OCI-LY1 (cell line): ENCODE measurements around the gene AARSD1.

Experiments
- H2AFZ ChIP-seq: fragments of 200-600 bp; sonication (generic), shearing (Covaris generic); 2 replicates; pipeline ENCODE4 v1.6.0; 2014; ENCODE audit warnings: antibody characterized with exemption, mild to moderate bottlenecking, low read length
- H3F3A ChIP-seq: fragments of 200-600 bp; sonication (generic), shearing (Covaris generic); 2 replicates; pipeline ENCODE4 v1.6.0; 2014; ENCODE audit warnings: mild to moderate bottlenecking, antibody characterized with exemption, low read length, moderate library complexity; ENCODE audit not compliant: insufficient read depth
- H3K27ac ChIP-seq: fragments of 200-600 bp; sonication (generic); 2 replicates; pipeline ENCODE4 v1.5.1; 2014; ENCODE audit warnings: low read length, mixed run types, mild to moderate bottlenecking, low read depth; ENCODE audit not compliant: poor library complexity, severe bottlenecking
- H3K27me3 ChIP-seq: fragments of 200-600 bp; sonication (generic); 2 replicates; pipeline ENCODE4 v1.6.0; 2014; ENCODE audit warnings: antibody characterized with exemption, mild to moderate bottlenecking, low read length, moderate library complexity; ENCODE audit not compliant: insufficient read depth
- H3K36me3 ChIP-seq: fragments of 200-600 bp; sonication (generic); 2 replicates; pipeline ENCODE4 v1.6.1; 2014; ENCODE audit warnings: mild to moderate bottlenecking, antibody characterized with exemption, low read length, moderate library complexity, mixed read lengths; ENCODE audit not compliant: insufficient read depth
- H3K4me1 ChIP-seq: fragments of 200-600 bp; sonication (generic); 2 replicates; pipeline ENCODE4 v1.5.1; 2014; ENCODE audit warnings: mild to moderate bottlenecking, low read length, moderate library complexity; ENCODE audit not compliant: insufficient read depth, severe bottlenecking
- H3K4me2 ChIP-seq: fragments of 200-600 bp; sonication (generic), shearing (Covaris generic); 2 replicates; pipeline ENCODE4 v1.6.1; 2014; ENCODE audit warnings: low read length
- H3K4me3 ChIP-seq: fragments of 200-600 bp; sonication (generic); 2 replicates; pipeline ENCODE4 v1.5.1; 2014; ENCODE audit warnings: low read length, low read depth, mild to moderate bottlenecking, mixed read lengths; ENCODE audit not compliant: poor library complexity, severe bottlenecking
- H3K79me2 ChIP-seq: fragments of 200-600 bp; shearing (Covaris generic); 2 replicates; pipeline ENCODE4 v1.6.1; 2016; ENCODE audit warnings: mixed run types, low read length, mixed read lengths; ENCODE audit not compliant: insufficient read depth
- H3K9ac ChIP-seq: fragments of 200-600 bp; sonication (generic), shearing (Covaris generic); 2 replicates; pipeline ENCODE4 v1.6.1; 2014; ENCODE audit warnings: mild to moderate bottlenecking, low read length, mixed read lengths
- H3K9me2 ChIP-seq: fragments of 200-600 bp; sonication (generic), shearing (Covaris generic); 2 replicates; pipeline ENCODE4 v1.6.1; 2014; ENCODE audit warnings: low read depth, mild to moderate bottlenecking, low read length, mixed read lengths
- H3K9me3 ChIP-seq: fragments of 200-600 bp; shearing (Covaris generic); 2 replicates; pipeline ENCODE4 v1.6.1; 2014; ENCODE audit warnings: low read length, mixed read lengths
- H4K20me1 ChIP-seq: fragments of 200-600 bp; sonication (generic), shearing (Covaris generic); 2 replicates; pipeline ENCODE4 v1.6.0; 2016; ENCODE audit warnings: mild to moderate bottlenecking, low read length; ENCODE audit not compliant: insufficient read depth
- EZH2 ChIP-seq: fragments of 200-600 bp; sonication (generic), shearing (Covaris generic); IDR thresholded peaks from 2 replicates; pipeline ENCODE4 v1.8.0; 2017; ENCODE audit warnings: borderline replicate concordance, mixed run types, mild to moderate bottlenecking, antibody characterized with exemption, low read length, moderate library complexity, mixed read lengths
- TF ChIP-seq, protein P1 (sequence below): fragments of 200-600 bp; sonication (generic), shearing (Covaris generic); IDR thresholded peaks from 2 replicates; pipeline ENCODE4 v1.5.1; 2017; ENCODE audit warnings: mild to moderate bottlenecking, antibody characterized with exemption, low read length, moderate library complexity, mixed read lengths

AARSD1 gene

GRCh38 chr17:42906772-42907446, 57.3 kb downstream of the AARSD1 start:
- H3F3A ChIP-seq: no peaks in the 10 kb centered on the region
- no peaks in the 10 kb centered on the region for H3K9me2 ChIP-seq
- H3K27ac ChIP-seq: no peak overlapping the region
- no peak overlapping the region for H3K9ac ChIP-seq
- H2AFZ ChIP-seq: no peak overlapping the region
- H3K36me3 ChIP-seq: no peaks in the 10 kb centered on the region
- H3K4me2 ChIP-seq: no peak overlapping the region
- H4K20me1 ChIP-seq: no peaks in the 10 kb centered on the region
- H3K9me3 ChIP-seq: no peaks in the 10 kb centered on the region
- peaks cover 11% of the 10 kb centered on the region for H3K4me1 ChIP-seq
- peaks cover 5% of the 10 kb centered on the region; the same call in 1 of the 2 replicates for H3K27me3 ChIP-seq
- H3K79me2 ChIP-seq: no peaks in the 10 kb centered on the region
- no peak overlapping the region for H3K4me3 ChIP-seq
- TF ChIP-seq, protein P1, sequence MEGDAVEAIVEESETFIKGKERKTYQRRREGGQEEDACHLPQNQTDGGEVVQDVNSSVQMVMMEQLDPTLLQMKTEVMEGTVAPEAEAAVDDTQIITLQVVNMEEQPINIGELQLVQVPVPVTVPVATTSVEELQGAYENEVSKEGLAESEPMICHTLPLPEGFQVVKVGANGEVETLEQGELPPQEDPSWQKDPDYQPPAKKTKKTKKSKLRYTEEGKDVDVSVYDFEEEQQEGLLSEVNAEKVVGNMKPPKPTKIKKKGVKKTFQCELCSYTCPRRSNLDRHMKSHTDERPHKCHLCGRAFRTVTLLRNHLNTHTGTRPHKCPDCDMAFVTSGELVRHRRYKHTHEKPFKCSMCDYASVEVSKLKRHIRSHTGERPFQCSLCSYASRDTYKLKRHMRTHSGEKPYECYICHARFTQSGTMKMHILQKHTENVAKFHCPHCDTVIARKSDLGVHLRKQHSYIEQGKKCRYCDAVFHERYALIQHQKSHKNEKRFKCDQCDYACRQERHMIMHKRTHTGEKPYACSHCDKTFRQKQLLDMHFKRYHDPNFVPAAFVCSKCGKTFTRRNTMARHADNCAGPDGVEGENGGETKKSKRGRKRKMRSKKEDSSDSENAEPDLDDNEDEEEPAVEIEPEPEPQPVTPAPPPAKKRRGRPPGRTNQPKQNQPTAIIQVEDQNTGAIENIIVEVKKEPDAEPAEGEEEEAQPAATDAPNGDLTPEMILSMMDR: no peak
- TF ChIP-seq EZH2: no peak

- Histone ChIP-seq H4K20me1 (no peaks in the 10 kb centered on the region), H3K9me3 (no peaks in the 10 kb centered on the region), H3K4me1 (peaks cover 8% of the 10 kb centered on the region), H3K4me3 (no peak overlapping the region), H3K79me2 (no peaks in the 10 kb centered on the region), H3K27ac (no peak overlapping the region), H3K27me3 (peaks cover 5% of the 10 kb centered on the region; the same call in 1 of the 2 replicates), H3K4me2 (no peak overlapping the region), H2AFZ (no peak overlapping the region), H3F3A (no peaks in the 10 kb centered on the region), H3K36me3 (no peaks in the 10 kb centered on the region), H3K9ac (no peak overlapping the region), H3K9me2 (no peaks in the 10 kb centered on the region)
- TF ChIP-seq, protein P1: no peak
- no peak for TF ChIP-seq EZH2
Observed at GRCh38 chr17:42904110-42904469, 60.2 kb downstream of the AARSD1 start.

GRCh38 chr17:42901535-42902229, 62.6 kb downstream of the AARSD1 start:
- no peak overlapping the region for H3K4me3 ChIP-seq
- peaks cover 3% of the 10 kb centered on the region; the same call in 1 of the 2 replicates for H3K27me3 ChIP-seq
- no peaks in the 10 kb centered on the region for H4K20me1 ChIP-seq
- H3K4me1 ChIP-seq: no peaks in the 10 kb centered on the region
- no peak overlapping the region for H3K9ac ChIP-seq
- H3K27ac ChIP-seq: no peak overlapping the region
- H3K4me2 ChIP-seq: no peak overlapping the region
- H3K9me3 ChIP-seq: no peaks in the 10 kb centered on the region
- no peaks in the 10 kb centered on the region for H3K9me2 ChIP-seq
- TF ChIP-seq EZH2: no peak
- TF ChIP-seq, protein P1: no peak
- H3K79me2 ChIP-seq: no peaks in the 10 kb centered on the region
- H3F3A ChIP-seq: no peaks in the 10 kb centered on the region
- no peaks in the 10 kb centered on the region for H3K36me3 ChIP-seq
- H2AFZ ChIP-seq: no peak overlapping the region
